AG08395 (cell line): ENCODE measurements around the gene BACH1.

Experiments
- DNase-seq: peaks from one replicate; pipeline ENCODE4 v3.0.0; 2012; ENCODE audit warnings: mixed read lengths, low spot score

BACH1 gene

GRCh38 chr21:29315131-29315749, 16.5 kb downstream of the BACH1 start:
- no peak for DNase-seq

GRCh38 chr21:29316029-29316742, 17.5 kb downstream of the BACH1 start:
- no peak for DNase-seq

- no peak for DNase-seq
Measured at GRCh38 chr21:29316806-29317205, 18.1 kb downstream of the BACH1 start.

GRCh38 chr21:29318354-29318753, 19.6 kb downstream of the BACH1 start:
- DNase-seq = peak; percentile 17

- no peak for DNase-seq
Measured at GRCh38 chr21:29320031-29320430, 21.3 kb downstream of the BACH1 start.

- no peak for DNase-seq
Measured at GRCh38 chr21:29321217-29321616, 22.5 kb downstream of the BACH1 start.

GRCh38 chr21:29321932-29322928, 23.5 kb downstream of the BACH1 start:
- DNase-seq = no peak

- no peak for DNase-seq
Measured at GRCh38 chr21:29323189-29323588, 24.5 kb downstream of the BACH1 start.

GRCh38 chr21:29326914-29327554, 28.3 kb downstream of the BACH1 start:
- no peak for DNase-seq

GRCh38 chr21:29329406-29329805, 30.7 kb downstream of the BACH1 start:
- no peak for DNase-seq

- DNase-seq = no peak
Measured at GRCh38 chr21:29330797-29331196, 32.1 kb downstream of the BACH1 start.

- DNase-seq = peak; percentile 27
Measured at GRCh38 chr21:29332461-29333362, 34.0 kb downstream of the BACH1 start.

GRCh38 chr21:29333406-29333805, 34.7 kb downstream of the BACH1 start:
- no peak for DNase-seq

GRCh38 chr21:29334717-29335428, 36.2 kb downstream of the BACH1 start:
- DNase-seq = no peak

- DNase-seq = peak; percentile 20
Measured at GRCh38 chr21:29335720-29336119, 37.0 kb downstream of the BACH1 start.

- no peak for DNase-seq
Measured at GRCh38 chr21:29338256-29338655, 39.5 kb downstream of the BACH1 start.

GRCh38 chr21:29340228-29340627, 41.5 kb downstream of the BACH1 start:
- no peak for DNase-seq

GRCh38 chr21:29342363-29342957, 43.7 kb downstream of the BACH1 start:
- DNase-seq = peak; percentile 90

GRCh38 chr21:29343519-29343918, 44.8 kb downstream of the BACH1 start:
- DNase-seq = peak; percentile 69

- DNase-seq = no peak
Measured at GRCh38 chr21:29346281-29346680, 47.6 kb downstream of the BACH1 start.
